ENCODE measurements around the gene GPD1.

DNA sequence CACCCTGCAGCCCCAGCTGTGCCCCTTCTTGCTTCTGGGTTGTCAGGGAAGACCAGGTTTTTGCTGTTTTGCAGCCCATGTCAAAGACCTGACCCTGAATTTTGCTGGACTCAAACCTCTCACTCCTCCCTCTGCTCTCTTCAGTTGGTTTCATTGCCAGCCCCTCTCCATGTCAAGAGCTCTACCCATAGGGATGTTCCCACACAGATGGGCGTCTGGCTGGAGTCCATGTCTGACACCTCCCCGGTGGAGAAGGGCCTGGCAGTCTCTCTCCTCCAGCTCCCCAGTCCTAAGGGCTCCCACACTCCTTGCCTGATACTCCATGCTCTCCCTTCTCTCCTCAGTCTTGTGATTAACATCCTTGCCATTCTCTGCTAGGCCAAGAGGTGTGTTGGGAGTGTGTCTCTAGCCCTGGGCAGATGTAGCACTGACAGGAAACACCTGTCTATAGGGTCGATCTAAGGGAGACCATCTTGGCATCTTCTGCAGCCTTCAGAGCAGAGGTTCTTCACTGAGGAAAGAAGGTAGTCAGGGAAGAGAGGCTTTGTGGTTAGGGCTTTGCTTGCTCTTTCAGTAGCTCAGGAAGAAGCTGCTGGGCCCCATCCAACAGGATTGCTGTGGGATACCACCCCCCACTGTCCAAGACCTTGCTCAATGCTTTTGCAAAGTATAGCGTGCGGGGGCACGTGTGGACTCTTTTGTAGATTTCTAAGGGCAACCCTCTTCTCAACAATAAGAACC lies 41.7 kb upstream of the GPD1 start:
- TF ChIP-seq, protein P1, sequence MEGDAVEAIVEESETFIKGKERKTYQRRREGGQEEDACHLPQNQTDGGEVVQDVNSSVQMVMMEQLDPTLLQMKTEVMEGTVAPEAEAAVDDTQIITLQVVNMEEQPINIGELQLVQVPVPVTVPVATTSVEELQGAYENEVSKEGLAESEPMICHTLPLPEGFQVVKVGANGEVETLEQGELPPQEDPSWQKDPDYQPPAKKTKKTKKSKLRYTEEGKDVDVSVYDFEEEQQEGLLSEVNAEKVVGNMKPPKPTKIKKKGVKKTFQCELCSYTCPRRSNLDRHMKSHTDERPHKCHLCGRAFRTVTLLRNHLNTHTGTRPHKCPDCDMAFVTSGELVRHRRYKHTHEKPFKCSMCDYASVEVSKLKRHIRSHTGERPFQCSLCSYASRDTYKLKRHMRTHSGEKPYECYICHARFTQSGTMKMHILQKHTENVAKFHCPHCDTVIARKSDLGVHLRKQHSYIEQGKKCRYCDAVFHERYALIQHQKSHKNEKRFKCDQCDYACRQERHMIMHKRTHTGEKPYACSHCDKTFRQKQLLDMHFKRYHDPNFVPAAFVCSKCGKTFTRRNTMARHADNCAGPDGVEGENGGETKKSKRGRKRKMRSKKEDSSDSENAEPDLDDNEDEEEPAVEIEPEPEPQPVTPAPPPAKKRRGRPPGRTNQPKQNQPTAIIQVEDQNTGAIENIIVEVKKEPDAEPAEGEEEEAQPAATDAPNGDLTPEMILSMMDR (IDR thresholded peaks at IDR 0.05): no peak
- no peak for TF ChIP-seq POLR2A (IDR thresholded peaks at IDR 0.05)
